Muscle layer of duodenum (tissue), 2 donors: ENCODE measurements around the gene LRFN4.

Source experiments
- H3K27ac ChIP-seq: one replicate; pipeline ENCODE4 v1.7.0; 2013; ENCODE audit warnings: mild to moderate bottlenecking, low read length
- H3K27me3 ChIP-seq: one replicate; pipeline ENCODE4 v1.7.0; 2013; ENCODE audit warnings: low read depth, mild to moderate bottlenecking, control low read depth, low read length
- H3K36me3 ChIP-seq, 2 donors: one replicate each; pipeline ENCODE4 v1.7.0; 2013; ENCODE audit warnings: low read length in 2 of 2, control low read depth in 1 of 2, mild to moderate bottlenecking in 1 of 2; ENCODE audit not compliant: insufficient read depth in 2 of 2, control insufficient read depth in 1 of 2
- H3K4me1 ChIP-seq, 2 donors: one replicate each; pipeline ENCODE4 v1.7.0; 2013; ENCODE audit warnings: low read length in 2 of 2, mild to moderate bottlenecking in 2 of 2, control low read depth in 1 of 2, moderate library complexity in 1 of 2; ENCODE audit not compliant: insufficient read depth in 2 of 2, control insufficient read depth in 1 of 2
- H3K4me3 ChIP-seq, 2 donors: one replicate each; pipeline ENCODE4 v1.7.0; 2013; ENCODE audit warnings: low read length in 2 of 2, low read depth in 1 of 2, mild to moderate bottlenecking in 1 of 2
- H3K9me3 ChIP-seq, 2 donors: one replicate each; pipeline ENCODE4 v1.7.0; 2013; ENCODE audit warnings: low read length in 2 of 2, control low read depth in 1 of 2, mild to moderate bottlenecking in 1 of 2; ENCODE audit not compliant: control insufficient read depth in 1 of 2
- donor health status: healthy.

LRFN4 gene

GRCh38 chr11:66846671-66847091 lies 10.2 kb upstream of the LRFN4 start:
- no peaks in the 10 kb centered on the region for H3K9me3 ChIP-seq
- peaks cover 13 to 22% of the 10 kb centered on the region in 2 donors for H3K4me1 ChIP-seq
- H3K36me3 ChIP-seq: peaks cover 13 to 36% of the 10 kb centered on the region in 2 donors
- H3K27ac ChIP-seq: no peak overlapping the region
- H3K4me3 ChIP-seq: no peak overlapping the region
- H3K27me3 ChIP-seq: no peaks in the 10 kb centered on the region

GRCh38 chr11:66847461-66848232 lies 9.2 kb upstream of the LRFN4 start:
- Histone ChIP-seq H3K27me3 (no peaks in the 10 kb centered on the region), H3K9me3 (no peaks in the 10 kb centered on the region), H3K4me1 (peaks cover 5 to 13% of the 10 kb centered on the region in 2 donors), H3K36me3 (peaks cover 13 to 39% of the 10 kb centered on the region in 2 donors), H3K4me3 (no peak overlapping the region), H3K27ac (no peak overlapping the region)

- H3K9me3 ChIP-seq: no peaks in the 10 kb centered on the region
- H3K4me1 ChIP-seq: peaks cover 5 to 11% of the 10 kb centered on the region in 2 donors
- H3K4me3 ChIP-seq: no peak overlapping the region
- no peaks in the 10 kb centered on the region for H3K27me3 ChIP-seq
- peaks cover 13 to 36% of the 10 kb centered on the region in 2 donors for H3K36me3 ChIP-seq
- no peak overlapping the region for H3K27ac ChIP-seq
These were observed 8.0 kb upstream of the LRFN4 start for GRCh38 chr11:66848671-66849500.

- Histone ChIP-seq H3K4me3 (no peak overlapping the region), H3K27ac (no peak overlapping the region), H3K9me3 (no peaks in the 10 kb centered on the region), H3K27me3 (no peaks in the 10 kb centered on the region), H3K36me3 (peaks cover 13 to 35% of the 10 kb centered on the region in 2 donors), H3K4me1 (peaks cover 1 to 4% of the 10 kb centered on the region in 2 donors)
These were observed 7.2 kb upstream of the LRFN4 start for GRCh38 chr11:66849501-66850234.

GRCh38 chr11:66850235-66850587 lies 6.7 kb upstream of the LRFN4 start:
- peaks cover under 1% of the 10 kb centered on the region in 2 donors for H3K4me1 ChIP-seq

GRCh38 chr11:66850588-66851238 lies 6.2 kb upstream of the LRFN4 start:
- Histone ChIP-seq H3K4me1 (peaks cover 5% of the 10 kb centered on the region in 2 donors), H3K9me3 (no peaks in the 10 kb centered on the region), H3K4me3 (no peak overlapping the region), H3K27ac (no peak overlapping the region), H3K36me3 (peaks cover 9 to 24% of the 10 kb centered on the region in 2 donors), H3K27me3 (no peaks in the 10 kb centered on the region)

More at GRCh38 chr11:66850235-66850587, 6.7 kb upstream of the LRFN4 start:
- Histone ChIP-seq H3K36me3 (peaks cover 13 to 29% of the 10 kb centered on the region in 2 donors), H3K27me3 (no peaks in the 10 kb centered on the region), H3K4me3 (no peak overlapping the region), H3K9me3 (no peaks in the 10 kb centered on the region), H3K27ac (no peak overlapping the region)

- Histone ChIP-seq H3K27ac (no peak overlapping the region), H3K36me3 (peaks cover 9 to 19% of the 10 kb centered on the region in 2 donors), H3K27me3 (no peaks in the 10 kb centered on the region), H3K4me3 (no peak overlapping the region), H3K9me3 (no peaks in the 10 kb centered on the region), H3K4me1 (peaks cover 6% of the 10 kb centered on the region in 2 donors)
These were observed 5.6 kb upstream of the LRFN4 start for GRCh38 chr11:66851239-66851596.

GRCh38 chr11:66851698-66852465 lies 5.0 kb upstream of the LRFN4 start:
- Histone ChIP-seq H3K27ac (no peak overlapping the region), H3K4me3 (no peak overlapping the region), H3K9me3 (no peaks in the 10 kb centered on the region), H3K4me1 (peaks cover 6% of the 10 kb centered on the region in 2 donors), H3K36me3 (peaks cover 4 to 12% of the 10 kb centered on the region in 2 donors), H3K27me3 (no peaks in the 10 kb centered on the region)

GRCh38 chr11:66852466-66853241 lies 4.2 kb upstream of the LRFN4 start:
- H3K4me3 ChIP-seq: no peak overlapping the region
- H3K27ac ChIP-seq: no peak overlapping the region
- no peaks in the 10 kb centered on the region for H3K27me3 ChIP-seq
- peaks cover 3 to 6% of the 10 kb centered on the region in 2 donors for H3K36me3 ChIP-seq
- no peaks in the 10 kb centered on the region for H3K9me3 ChIP-seq
- H3K4me1 ChIP-seq: peaks cover 6% of the 10 kb centered on the region in 2 donors
